Choroid plexus epithelial cell (primary cell): ENCODE results near the gene DUOX2.

Source experiments
- DNase-seq: peaks from one replicate; pipeline ENCODE4 v3.0.0-alpha.2; 2010; ENCODE audit warnings: low read depth
- H3K4me3 ChIP-seq: 2 replicates; pipeline ENCODE4 v1.5.1; 2011; ENCODE audit warnings: low read depth, mild to moderate bottlenecking, control low read depth, low read length, moderate library complexity
- CTCF ChIP-seq: conservative IDR thresholded peaks from 2 replicates; pipeline ENCODE4 v1.5.1; 2011; ENCODE audit warnings: low read depth, mild to moderate bottlenecking, control low read depth, inconsistent platforms, low read length, moderate library complexity

The DUOX2 gene

GRCh38 chr15:45155739-45156138 is 41.8 kb upstream of the DUOX2 start:
- TF ChIP-seq CTCF, result no peak
- DNase-seq, result no peak
- no peak overlapping the region for H3K4me3 ChIP-seq

GRCh38 chr15:45151998-45152828 is 38.2 kb upstream of the DUOX2 start:
- TF ChIP-seq CTCF, result no peak
- no peak overlapping the region for H3K4me3 ChIP-seq
- DNase-seq, result no peak

GRCh38 chr15:45150997-45151396 is 37.0 kb upstream of the DUOX2 start:
- no peak overlapping the region for H3K4me3 ChIP-seq
- DNase-seq, result no peak
- TF ChIP-seq CTCF, result no peak

GRCh38 chr15:45150481-45150880 is 36.5 kb upstream of the DUOX2 start:
- DNase-seq, result no peak
- H3K4me3 ChIP-seq, result no peak overlapping the region
- no peak for TF ChIP-seq CTCF

- no peak for DNase-seq
- no peak for TF ChIP-seq CTCF
- H3K4me3 ChIP-seq, result no peak overlapping the region
These were observed 35.1 kb upstream of the DUOX2 start for GRCh38 chr15:45149060-45149459.

GRCh38 chr15:45148076-45149059 is 34.4 kb upstream of the DUOX2 start:
- TF ChIP-seq CTCF, result no peak
- H3K4me3 ChIP-seq, result no peak overlapping the region
- DNase-seq, result no peak
